ENCODE data around the gene C1orf159.

C1orf159 gene

GRCh38 chr1:1140673-1141072, 24.8 kb upstream of the C1orf159 start:
- TF ChIP-seq EZH2 (optimal IDR thresholded peaks at IDR 0.05; ENCODE audit: low read depth, low read length) (no peak), EZH2phosphoT487 (IDR thresholded peaks at IDR 0.05; ENCODE audit: low read length) (no peak), CTCF (IDR thresholded peaks at IDR 0.05; ENCODE audit: low read length) (no peak)
- H3K4me2 ChIP-seq (ENCODE audit: low read depth, low read length) = no peak overlapping the region
- H3K4me1 ChIP-seq (ENCODE audit: low read length) = peaks cover 28% of the 10 kb centered on the region

GRCh38 chr1:1137256-1138045, 21.6 kb upstream of the C1orf159 start:
- Histone ChIP-seq H3K4me2 (ENCODE audit: low read depth, low read length) (peak overlapping the region; percentile 57), H3K9ac (ENCODE audit: low read length) (peak overlapping the region; percentile 18; the same call in 1 of the 2 replicates), H3K9me2 (replicated peaks; ENCODE audit: insufficient read depth, low read length) (no peaks in the 10 kb centered on the region), H3K4me1 (ENCODE audit: low read length) (peaks cover 14% of the 10 kb centered on the region), H3K36me3 (replicated peaks; ENCODE audit: insufficient read depth, low read length) (no peaks in the 10 kb centered on the region), H4K20me1 (ENCODE audit: insufficient read depth, low read length) (no peaks in the 10 kb centered on the region), H3K79me2 (ENCODE audit: low read length) (no peaks in the 10 kb centered on the region), H3K27me3 (replicated peaks; ENCODE audit: insufficient read depth, low read length) (peaks cover 48% of the 10 kb centered on the region), H3K9me3 (replicated peaks; ENCODE audit: insufficient read depth, low read length) (no peaks in the 10 kb centered on the region), H3K4me3 (ENCODE audit: low read length) (peak overlapping the region; percentile 36; the same call in 1 of the 2 replicates), H3F3A (ENCODE audit: insufficient read depth, low read length) (no peaks in the 10 kb centered on the region), H3K27ac (ENCODE audit: low read length) (peak overlapping the region; percentile 18; the same call in 1 of the 2 replicates), H2AFZ (ENCODE audit: low read length) (no peak overlapping the region)
- TF ChIP-seq EZH2 (optimal IDR thresholded peaks at IDR 0.05; ENCODE audit: low read depth, low read length) (no peak), EZH2phosphoT487 (IDR thresholded peaks at IDR 0.05; ENCODE audit: low read length) (no peak), CTCF (IDR thresholded peaks at IDR 0.05; ENCODE audit: low read length) (no peak)
- peak; percentile 52 for DNase-seq

More at GRCh38 chr1:1140673-1141072, 24.8 kb upstream of the C1orf159 start:
- H3K27me3 ChIP-seq (replicated peaks; ENCODE audit: insufficient read depth, low read length) = peaks cover 29% of the 10 kb centered on the region
- no peaks in the 10 kb centered on the region for H3K36me3 ChIP-seq (replicated peaks; ENCODE audit: insufficient read depth, low read length)
- H3K9me2 ChIP-seq (replicated peaks; ENCODE audit: insufficient read depth, low read length) = no peaks in the 10 kb centered on the region
- no peaks in the 10 kb centered on the region for H3K79me2 ChIP-seq (ENCODE audit: low read length)
- DNase-seq = no peak
- H3K4me3 ChIP-seq (ENCODE audit: low read length) = no peak overlapping the region
- H4K20me1 ChIP-seq (ENCODE audit: insufficient read depth, low read length) = no peaks in the 10 kb centered on the region
- no peak overlapping the region for H3K27ac ChIP-seq (ENCODE audit: low read length)
- H3K9ac ChIP-seq (ENCODE audit: low read length) = no peak overlapping the region
- no peak overlapping the region for H2AFZ ChIP-seq (ENCODE audit: low read length)
- H3F3A ChIP-seq (ENCODE audit: insufficient read depth, low read length) = no peaks in the 10 kb centered on the region
- H3K9me3 ChIP-seq (replicated peaks; ENCODE audit: insufficient read depth, low read length) = no peaks in the 10 kb centered on the region

DNA sequence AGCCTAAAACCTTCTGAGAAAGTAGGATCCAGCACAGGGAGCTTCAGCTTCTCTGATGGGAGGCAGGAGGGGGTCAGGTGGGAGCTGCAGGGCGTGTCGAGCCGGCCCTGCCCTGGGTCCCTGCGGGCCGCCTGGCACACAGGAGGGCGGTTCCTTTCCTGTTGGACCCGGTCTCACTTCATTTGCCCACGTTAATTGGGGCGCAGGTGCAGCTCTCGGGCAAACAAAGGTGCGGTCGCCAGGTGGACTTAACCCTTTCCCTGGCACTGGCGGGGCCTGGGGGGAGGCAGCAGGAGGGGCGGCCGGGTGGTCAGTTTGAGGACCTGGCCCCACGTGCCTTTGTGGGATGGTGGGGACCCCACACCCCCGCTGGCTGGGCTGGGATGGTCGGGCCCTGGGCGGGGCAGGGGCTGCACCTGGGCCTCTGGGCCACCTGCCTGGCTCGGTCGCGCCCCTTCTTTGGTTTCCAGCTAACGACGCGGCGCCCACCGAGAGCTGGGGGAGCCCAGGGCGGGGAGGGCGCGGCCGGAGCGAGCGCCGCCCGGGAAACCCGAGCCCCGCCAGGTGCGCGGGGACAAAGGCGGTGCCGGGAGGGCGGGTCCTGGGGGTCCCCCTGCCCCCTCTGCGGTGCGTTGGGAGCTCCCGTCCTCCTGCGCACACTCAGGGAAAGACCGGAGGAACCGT, 20.8 kb upstream of the C1orf159 start:
- H4K20me1 ChIP-seq (ENCODE audit: insufficient read depth, low read length) = no peaks in the 10 kb centered on the region
- peaks cover 50% of the 10 kb centered on the region for H3K27me3 ChIP-seq (replicated peaks; ENCODE audit: insufficient read depth, low read length)
- DNase-seq = peak; percentile 40
- H3K4me3 ChIP-seq (ENCODE audit: low read length) = no peak overlapping the region
- H2AFZ ChIP-seq (ENCODE audit: low read length) = no peak overlapping the region
- no peaks in the 10 kb centered on the region for H3K9me3 ChIP-seq (replicated peaks; ENCODE audit: insufficient read depth, low read length)
- H3K4me2 ChIP-seq (ENCODE audit: low read depth, low read length) = peak overlapping the region; percentile 51; the same call in 1 of the 2 replicates
- H3K4me1 ChIP-seq (ENCODE audit: low read length) = peaks cover 14% of the 10 kb centered on the region
- no peaks in the 10 kb centered on the region for H3K9me2 ChIP-seq (replicated peaks; ENCODE audit: insufficient read depth, low read length)
- no peak for TF ChIP-seq CTCF (IDR thresholded peaks at IDR 0.05; ENCODE audit: low read length)
- TF ChIP-seq EZH2phosphoT487 (IDR thresholded peaks at IDR 0.05; ENCODE audit: low read length) = no peak
- TF ChIP-seq EZH2 (optimal IDR thresholded peaks at IDR 0.05; ENCODE audit: low read depth, low read length) = no peak
- no peaks in the 10 kb centered on the region for H3K36me3 ChIP-seq (replicated peaks; ENCODE audit: insufficient read depth, low read length)
- H3K9ac ChIP-seq (ENCODE audit: low read length) = no peak overlapping the region; the same call in 1 of the 2 replicates
- H3F3A ChIP-seq (ENCODE audit: insufficient read depth, low read length) = no peaks in the 10 kb centered on the region
- no peak overlapping the region; the same call in 1 of the 2 replicates for H3K27ac ChIP-seq (ENCODE audit: low read length)
- no peaks in the 10 kb centered on the region for H3K79me2 ChIP-seq (ENCODE audit: low read length)
